ENCODE measurements around the gene PTPN4.

PTPN4 gene

DNA sequence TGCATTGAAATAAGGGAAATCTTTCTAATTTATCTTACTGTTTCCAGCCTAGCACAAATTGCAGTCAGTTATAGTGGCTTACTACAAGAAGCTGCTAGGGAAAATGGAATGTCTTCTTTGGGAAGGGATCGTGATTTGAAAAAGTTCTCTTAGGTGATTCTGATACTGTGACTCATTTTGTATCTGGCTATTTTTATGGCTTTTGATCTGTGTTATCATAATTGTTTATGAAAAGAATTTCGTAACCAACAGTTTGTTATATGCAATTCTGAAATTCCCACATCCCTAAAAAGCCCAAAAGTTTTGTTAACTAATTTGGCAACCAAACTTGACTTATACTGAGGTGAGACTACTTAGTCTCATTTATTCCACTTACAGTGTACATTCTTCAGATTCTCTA is 12.4 kb downstream of the PTPN4 start:
- Histone ChIP-seq H3K4me1 (ENCODE audit: low read length) (no peaks in the 10 kb centered on the region), H3K9ac (ENCODE audit: low read length) (no peak overlapping the region), H3K36me3 (replicated peaks; ENCODE audit: insufficient read depth, low read length) (no peaks in the 10 kb centered on the region), H3K4me2 (ENCODE audit: low read depth, low read length) (no peak overlapping the region), H3K79me2 (ENCODE audit: low read length) (peaks cover 75% of the 10 kb centered on the region), H4K20me1 (ENCODE audit: insufficient read depth, low read length) (no peaks in the 10 kb centered on the region), H2AFZ (ENCODE audit: low read length) (no peak overlapping the region), H3K27me3 (replicated peaks; ENCODE audit: insufficient read depth, low read length) (no peaks in the 10 kb centered on the region), H3K4me3 (ENCODE audit: low read length) (no peak overlapping the region), H3F3A (ENCODE audit: insufficient read depth, low read length) (no peaks in the 10 kb centered on the region), H3K27ac (ENCODE audit: low read length) (no peak overlapping the region), H3K9me3 (replicated peaks; ENCODE audit: insufficient read depth, low read length) (no peaks in the 10 kb centered on the region), H3K9me2 (replicated peaks; ENCODE audit: insufficient read depth, low read length) (no peaks in the 10 kb centered on the region)
- no peak for DNase-seq
- TF ChIP-seq EZH2 (optimal IDR thresholded peaks at IDR 0.05; ENCODE audit: low read depth, low read length) = no peak
- TF ChIP-seq EZH2phosphoT487 (IDR thresholded peaks at IDR 0.05; ENCODE audit: low read length) = no peak
- TF ChIP-seq, protein P1, sequence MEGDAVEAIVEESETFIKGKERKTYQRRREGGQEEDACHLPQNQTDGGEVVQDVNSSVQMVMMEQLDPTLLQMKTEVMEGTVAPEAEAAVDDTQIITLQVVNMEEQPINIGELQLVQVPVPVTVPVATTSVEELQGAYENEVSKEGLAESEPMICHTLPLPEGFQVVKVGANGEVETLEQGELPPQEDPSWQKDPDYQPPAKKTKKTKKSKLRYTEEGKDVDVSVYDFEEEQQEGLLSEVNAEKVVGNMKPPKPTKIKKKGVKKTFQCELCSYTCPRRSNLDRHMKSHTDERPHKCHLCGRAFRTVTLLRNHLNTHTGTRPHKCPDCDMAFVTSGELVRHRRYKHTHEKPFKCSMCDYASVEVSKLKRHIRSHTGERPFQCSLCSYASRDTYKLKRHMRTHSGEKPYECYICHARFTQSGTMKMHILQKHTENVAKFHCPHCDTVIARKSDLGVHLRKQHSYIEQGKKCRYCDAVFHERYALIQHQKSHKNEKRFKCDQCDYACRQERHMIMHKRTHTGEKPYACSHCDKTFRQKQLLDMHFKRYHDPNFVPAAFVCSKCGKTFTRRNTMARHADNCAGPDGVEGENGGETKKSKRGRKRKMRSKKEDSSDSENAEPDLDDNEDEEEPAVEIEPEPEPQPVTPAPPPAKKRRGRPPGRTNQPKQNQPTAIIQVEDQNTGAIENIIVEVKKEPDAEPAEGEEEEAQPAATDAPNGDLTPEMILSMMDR (IDR thresholded peaks at IDR 0.05; ENCODE audit: low read length) = no peak

DNA sequence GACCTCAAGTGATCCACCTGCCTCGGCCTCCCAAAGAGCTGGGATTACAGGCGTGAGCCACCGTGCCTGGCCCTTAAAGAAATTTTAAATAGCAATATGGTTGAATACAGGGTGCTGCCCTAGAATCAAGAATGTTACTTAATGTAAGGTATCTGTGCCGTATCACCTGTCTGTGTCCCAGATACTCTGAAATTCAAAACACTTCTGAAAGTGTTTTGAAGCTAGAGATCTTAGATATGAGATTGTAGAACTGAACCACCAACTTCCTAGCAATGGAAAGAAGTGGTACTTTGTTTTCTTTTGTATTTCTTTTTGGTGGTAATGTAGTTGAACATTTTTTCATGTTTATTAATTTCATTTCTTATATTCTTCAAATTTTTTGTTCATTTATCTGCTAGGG is 13.0 kb downstream of the PTPN4 start:
- no peak for TF ChIP-seq EZH2phosphoT487 (IDR thresholded peaks at IDR 0.05; ENCODE audit: low read length)
- TF ChIP-seq EZH2 (optimal IDR thresholded peaks at IDR 0.05; ENCODE audit: low read depth, low read length) = no peak
- TF ChIP-seq, protein P1 (IDR thresholded peaks at IDR 0.05; ENCODE audit: low read length) = no peak
- Histone ChIP-seq H2AFZ (ENCODE audit: low read length) (no peak overlapping the region), H3K27me3 (replicated peaks; ENCODE audit: insufficient read depth, low read length) (no peaks in the 10 kb centered on the region), H3K4me1 (ENCODE audit: low read length) (no peaks in the 10 kb centered on the region), H3K9ac (ENCODE audit: low read length) (no peak overlapping the region), H3K27ac (ENCODE audit: low read length) (no peak overlapping the region), H3K79me2 (ENCODE audit: low read length) (peaks cover 72% of the 10 kb centered on the region), H3F3A (ENCODE audit: insufficient read depth, low read length) (no peaks in the 10 kb centered on the region), H3K9me2 (replicated peaks; ENCODE audit: insufficient read depth, low read length) (no peaks in the 10 kb centered on the region), H4K20me1 (ENCODE audit: insufficient read depth, low read length) (no peaks in the 10 kb centered on the region), H3K4me3 (ENCODE audit: low read length) (no peak overlapping the region), H3K36me3 (replicated peaks; ENCODE audit: insufficient read depth, low read length) (no peaks in the 10 kb centered on the region), H3K9me3 (replicated peaks; ENCODE audit: insufficient read depth, low read length) (no peaks in the 10 kb centered on the region), H3K4me2 (ENCODE audit: low read depth, low read length) (no peak overlapping the region)
- no peak for DNase-seq

DNA sequence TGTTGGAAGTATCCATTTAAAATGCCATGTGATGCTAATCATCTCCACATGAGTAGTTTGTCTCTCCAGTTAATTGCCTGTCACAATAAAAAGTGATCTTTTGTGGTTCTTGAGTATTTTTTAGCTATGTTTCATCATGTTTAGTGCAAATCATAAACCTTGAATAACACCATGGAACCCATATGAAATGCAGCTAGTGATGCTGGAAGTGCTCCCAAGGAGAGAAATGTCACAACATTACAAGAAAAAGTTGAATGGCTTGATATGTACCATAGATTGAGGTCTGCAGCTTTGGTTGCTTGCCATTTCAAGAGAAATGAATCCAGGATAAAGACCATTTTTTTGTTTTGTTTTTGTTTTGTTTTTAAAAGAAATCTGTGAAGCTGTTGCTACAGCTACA is 14.3 kb downstream of the PTPN4 start:
- DNase-seq = no peak
- peaks cover 63% of the 10 kb centered on the region for H3K79me2 ChIP-seq (ENCODE audit: low read length)
- no peaks in the 10 kb centered on the region for H3K9me2 ChIP-seq (replicated peaks; ENCODE audit: insufficient read depth, low read length)
- H2AFZ ChIP-seq (ENCODE audit: low read length) = no peak overlapping the region
- no peak overlapping the region for H3K4me2 ChIP-seq (ENCODE audit: low read depth, low read length)
- H3K27me3 ChIP-seq (replicated peaks; ENCODE audit: insufficient read depth, low read length) = no peaks in the 10 kb centered on the region
- H3K4me3 ChIP-seq (ENCODE audit: low read length) = no peak overlapping the region
- no peak for TF ChIP-seq EZH2phosphoT487 (IDR thresholded peaks at IDR 0.05; ENCODE audit: low read length)
- no peak for TF ChIP-seq EZH2 (optimal IDR thresholded peaks at IDR 0.05; ENCODE audit: low read depth, low read length)
- TF ChIP-seq, protein P1 (IDR thresholded peaks at IDR 0.05; ENCODE audit: low read length) = no peak
- no peaks in the 10 kb centered on the region for H4K20me1 ChIP-seq (ENCODE audit: insufficient read depth, low read length)
- H3K9ac ChIP-seq (ENCODE audit: low read length) = no peak overlapping the region
- H3K27ac ChIP-seq (ENCODE audit: low read length) = no peak overlapping the region
- H3K4me1 ChIP-seq (ENCODE audit: low read length) = no peaks in the 10 kb centered on the region
- H3K9me3 ChIP-seq (replicated peaks; ENCODE audit: insufficient read depth, low read length) = no peaks in the 10 kb centered on the region
- H3F3A ChIP-seq (ENCODE audit: insufficient read depth, low read length) = no peaks in the 10 kb centered on the region
- no peaks in the 10 kb centered on the region for H3K36me3 ChIP-seq (replicated peaks; ENCODE audit: insufficient read depth, low read length)

Measured in MM.1S (cell line).